Measurements from ENCODE around the gene GRAMD2A. TPM values are rescaled to one million over a fixed set of nuclear protein-coding genes. Genes with fewer than 3 reads are reported as not detected.
A peak's percentile ranks its signal among the peaks of the same experiment; 100 is the strongest.

The GRAMD2A gene
- total and polyA plus RNA-seq, 3 donors from 2014 or later = 0.31 to 3.1 (median 1.4) TPM

- no peak overlapping the region for H3K27ac ChIP-seq
- DNase-seq = no peak
- H3K36me3 ChIP-seq (ENCODE audit: low read depth, missing control alignments) = no peaks in the 10 kb centered on the region
- intact Hi-C loops (cut with DNase I; ENCODE audit: low total_unique reads) = no loop called here
- H3K4me3 ChIP-seq = no peak overlapping the region
- TF ChIP-seq POLR2A (IDR thresholded peaks at IDR 0.05) = no peak
- TF ChIP-seq CTCF (IDR thresholded peaks at IDR 0.05) = no peak
- H3K27me3 ChIP-seq = no peaks in the 10 kb centered on the region
- H3K9me3 ChIP-seq = no peaks in the 10 kb centered on the region
- WGBS, 2 donors = 76 to 89% methylated on average over 5 to 10 of the region's 10 CpGs
- H3K4me1 ChIP-seq = peaks cover 14% of the 10 kb centered on the region
Observed at GRCh38 chr15:72169236-72169920, 28.2 kb downstream of the GRAMD2A start.

- no peak for TF ChIP-seq CTCF (IDR thresholded peaks at IDR 0.05)
- TF ChIP-seq POLR2A (IDR thresholded peaks at IDR 0.05) = no peak
- H3K4me3 ChIP-seq = no peak overlapping the region
- H3K36me3 ChIP-seq (ENCODE audit: low read depth, missing control alignments) = no peaks in the 10 kb centered on the region
- DNase-seq = no peak
- whole genome bisulfite sequencing, 2 donors = 49 to 63% methylated on average over 3 to 4 of the region's 4 CpGs
- no peaks in the 10 kb centered on the region for H3K27me3 ChIP-seq
- no peak overlapping the region for H3K27ac ChIP-seq
- H3K4me1 ChIP-seq = peaks cover 20% of the 10 kb centered on the region
- intact Hi-C loops (cut with DNase I; ENCODE audit: low total_unique reads) = no loop called here
- H3K9me3 ChIP-seq = no peaks in the 10 kb centered on the region
Observed at GRCh38 chr15:72168808-72169190, 28.8 kb downstream of the GRAMD2A start.

GRCh38 chr15:72168131-72168807 lies 29.3 kb downstream of the GRAMD2A start:
- intact Hi-C loops (cut with DNase I; ENCODE audit: low total_unique reads) = no loop called here

GRCh38 chr15:72167445-72167844 lies 30.1 kb downstream of the GRAMD2A start:
- no peak for DNase-seq
- H3K27me3 ChIP-seq = no peaks in the 10 kb centered on the region
- H3K9me3 ChIP-seq = no peaks in the 10 kb centered on the region
- peaks cover 22% of the 10 kb centered on the region for H3K4me1 ChIP-seq
- WGBS, 2 donors = 94 to 100% methylated on average over 1 to 6 of the region's 6 CpGs
- intact Hi-C loops (cut with DNase I; ENCODE audit: low total_unique reads) = no loop called here
- no peaks in the 10 kb centered on the region for H3K36me3 ChIP-seq (ENCODE audit: low read depth, missing control alignments)
- H3K27ac ChIP-seq = no peak overlapping the region
- TF ChIP-seq POLR2A (IDR thresholded peaks at IDR 0.05) (no peak), CTCF (IDR thresholded peaks at IDR 0.05) (no peak)
- no peak overlapping the region for H3K4me3 ChIP-seq

More at GRCh38 chr15:72168131-72168807, 29.3 kb downstream of the GRAMD2A start:
- WGBS, 2 donors = 22 to 41% methylated on average over 4 to 7 of the region's 7 CpGs
- Histone ChIP-seq H3K4me3 (no peak overlapping the region), H3K4me1 (peaks cover 20% of the 10 kb centered on the region), H3K9me3 (no peaks in the 10 kb centered on the region), H3K36me3 (ENCODE audit: low read depth, missing control alignments) (no peaks in the 10 kb centered on the region), H3K27ac (no peak overlapping the region), H3K27me3 (no peaks in the 10 kb centered on the region)
- peak; percentile 57 for DNase-seq
- TF ChIP-seq POLR2A (IDR thresholded peaks at IDR 0.05) (no peak), CTCF (IDR thresholded peaks at IDR 0.05) (no peak)
